Breast epithelium (tissue), 4 donors: Measurements from ENCODE around the gene REELD1. TPM values are rescaled to one million over a fixed set of nuclear protein-coding genes. Genes with fewer than 3 reads are reported as not detected.

ENCODE experiments used
- DNase-seq, 2 donors: peaks; one replicate each; pipeline ENCODE4 v3.0.0-alpha.2; 2019; ENCODE audit warnings: low spot score in 2 of 2
- H3K27ac ChIP-seq, 2 donors: fragments of 200-600 bp; sonication (generic) in 1 of 2; one replicate each; pipeline ENCODE4 v1.5.1; 2016 to 2019; ENCODE audit warnings: mild to moderate bottlenecking in 1 of 2
- H3K27me3 ChIP-seq, 2 donors: fragments of 200-600 bp; sonication (generic) in 1 of 2; one replicate each; pipeline versions ENCODE4 v1.5.1 to v1.6.0; 2017 to 2019; ENCODE audit warnings: control low read depth in 1 of 2, mild to moderate bottlenecking in 1 of 2
- H3K36me3 ChIP-seq: fragments of 200-600 bp; one replicate; pipeline ENCODE4 v1.5.1; 2019
- H3K4me1 ChIP-seq, 2 donors: fragments of 200-600 bp; sonication (generic); one replicate each; pipeline ENCODE4 v1.5.1; 2016 to 2019; ENCODE audit warnings: control low read depth in 1 of 2
- H3K4me3 ChIP-seq, 3 donors: fragments of 200-600 bp; sonication (generic); 1 replicate in 2 of 3; 2 replicates in 1 of 3; pipeline ENCODE4 v1.5.1; 2016 to 2019; ENCODE audit warnings: mild to moderate bottlenecking in 3 of 3, moderate library complexity in 2 of 3
- H3K9me3 ChIP-seq, 2 donors: fragments of 200-600 bp; sonication (generic) in 1 of 2; one replicate each; pipeline ENCODE4 v1.5.1; 2016 to 2019; ENCODE audit warnings: control low read depth in 1 of 2
- CTCF ChIP-seq, 3 donors: fragments of 450-650 bp; IDR thresholded peaks; one replicate each; pipeline ENCODE4 v1.5.1; 2016 to 2017; ENCODE audit warnings: antibody characterized with exemption in 3 of 3, mild to moderate bottlenecking in 3 of 3, moderate library complexity in 3 of 3
- POLR2A ChIP-seq: fragments of 450-650 bp; IDR thresholded peaks from one replicate; pipeline ENCODE4 v1.6.1; 2016; ENCODE audit warnings: antibody characterized with exemption, mild to moderate bottlenecking, moderate library complexity
- POLR2AphosphoS5 ChIP-seq, 3 donors: sonication (generic); formaldehyde crosslinking; IDR thresholded peaks; one replicate each; pipeline ENCODE4 v1.6.1; 2017; ENCODE audit warnings: antibody characterized with exemption in 3 of 3
- intact Hi-C: fragments of 100-400 bp; cut with DNase I; formaldehyde crosslinking; loops from one replicate; pipeline ENCODE4 v1.15.1; 2023; ENCODE audit warnings: low total_unique reads
- total RNA-seq, 3 donors: library from RNA; depleted of rRNA; stranded (reverse); fragments of >200 nt; gene quantifications; one replicate each; pipeline ENCODE4 v1.1.0, GENCODE V29; 2016

The REELD1 gene
- total RNA-seq, 3 donors from 2014 or later = 0.73 to 1.3 (median 0.98) TPM

- Histone ChIP-seq H3K9me3 (no peaks in the 10 kb centered on the region), H3K4me1 (no peaks in the 10 kb centered on the region), H3K27me3 (no peaks in the 10 kb centered on the region), H3K27ac (no peak overlapping the region), H3K4me3 (no peak overlapping the region), H3K36me3 (peaks cover 7% of the 10 kb centered on the region)
- intact Hi-C loops = no loop called here
- DNase-seq = no peak
- no peak for TF ChIP-seq CTCF (IDR thresholded peaks at IDR 0.05)
- TF ChIP-seq POLR2A = no peak
- TF ChIP-seq POLR2AphosphoS5 (IDR thresholded peaks at IDR 0.05) = no peak
Observed at GRCh38 chr4:146194212-146194611, 20.1 kb upstream of the REELD1 start.

- no peaks in the 10 kb centered on the region for H3K36me3 ChIP-seq
- no peaks in the 10 kb centered on the region for H3K4me1 ChIP-seq
- no peak for DNase-seq
- TF ChIP-seq CTCF (IDR thresholded peaks at IDR 0.05) (no peak), POLR2AphosphoS5 (IDR thresholded peaks at IDR 0.05) (no peak), POLR2A (no peak)
- intact Hi-C loops = no loop called here
- no peaks in the 10 kb centered on the region for H3K9me3 ChIP-seq
- H3K27ac ChIP-seq = no peak overlapping the region
- H3K27me3 ChIP-seq = no peaks in the 10 kb centered on the region
- no peak overlapping the region for H3K4me3 ChIP-seq
Observed at GRCh38 chr4:146202665-146203064, 11.7 kb upstream of the REELD1 start.

GRCh38 chr4:146207410-146207809 lies 6.9 kb upstream of the REELD1 start:
- intact Hi-C loops = no loop called here
- no peaks in the 10 kb centered on the region for H3K36me3 ChIP-seq
- H3K27me3 ChIP-seq = no peaks in the 10 kb centered on the region
- TF ChIP-seq POLR2A = no peak
- no peak for TF ChIP-seq POLR2AphosphoS5 (IDR thresholded peaks at IDR 0.05)
- no peak for TF ChIP-seq CTCF (IDR thresholded peaks at IDR 0.05)
- DNase-seq = no peak
- no peak overlapping the region for H3K27ac ChIP-seq
- H3K9me3 ChIP-seq = no peaks in the 10 kb centered on the region
- H3K4me1 ChIP-seq = no peaks in the 10 kb centered on the region
- no peak overlapping the region for H3K4me3 ChIP-seq

- no peaks in the 10 kb centered on the region for H3K27me3 ChIP-seq
- TF ChIP-seq POLR2AphosphoS5 (IDR thresholded peaks at IDR 0.05) = no peak
- TF ChIP-seq CTCF (IDR thresholded peaks at IDR 0.05) = no peak
- TF ChIP-seq POLR2A = no peak
- no peak overlapping the region for H3K4me3 ChIP-seq
- H3K4me1 ChIP-seq = no peaks in the 10 kb centered on the region
- H3K27ac ChIP-seq = no peak overlapping the region
- intact Hi-C loops = no loop called here
- H3K9me3 ChIP-seq = no peaks in the 10 kb centered on the region
- no peaks in the 10 kb centered on the region for H3K36me3 ChIP-seq
- no peak for DNase-seq
Observed at GRCh38 chr4:146210890-146211289, 3.4 kb upstream of the REELD1 start.

- intact Hi-C loops = no loop called here
- H3K4me3 ChIP-seq = no peak overlapping the region
- no peaks in the 10 kb centered on the region for H3K4me1 ChIP-seq
- no peak for DNase-seq
- H3K9me3 ChIP-seq = no peaks in the 10 kb centered on the region
- no peaks in the 10 kb centered on the region for H3K36me3 ChIP-seq
- TF ChIP-seq POLR2A (no peak), POLR2AphosphoS5 (IDR thresholded peaks at IDR 0.05) (no peak), CTCF (IDR thresholded peaks at IDR 0.05) (no peak)
- no peak overlapping the region for H3K27ac ChIP-seq
- H3K27me3 ChIP-seq = no peaks in the 10 kb centered on the region
Observed at GRCh38 chr4:146211440-146211839, 2.9 kb upstream of the REELD1 start.
